T-helper 1 cell (primary cell): ENCODE data around the gene EPB41L4A.
"Not testable (repeated sequence)": the region's sequence is repeated elsewhere in the genome, so short reads cannot be mapped to it uniquely, and the experiment has no call there.

Source experiments
- DNase-seq, 5 donors: peaks; one replicate each; pipeline ENCODE4 v3.0.0-alpha.2; 2012 to 2020

The EPB41L4A gene

GRCh38 chr5:112401924-112402323, 17.2 kb downstream of the EPB41L4A start:
- DNase-seq, result no peak

GRCh38 chr5:112397690-112398089, 21.4 kb downstream of the EPB41L4A start:
- no peak for DNase-seq

GRCh38 chr5:112396430-112396829, 22.6 kb downstream of the EPB41L4A start:
- DNase-seq, result no peak

GRCh38 chr5:112395299-112395698, 23.8 kb downstream of the EPB41L4A start:
- not testable (repeated sequence) for DNase-seq

GRCh38 chr5:112390327-112390726, 28.8 kb downstream of the EPB41L4A start:
- DNase-seq, result no peak

GRCh38 chr5:112388739-112389138, 30.3 kb downstream of the EPB41L4A start:
- DNase-seq, result no peak

GRCh38 chr5:112388074-112388473, 31.0 kb downstream of the EPB41L4A start:
- no peak for DNase-seq

GRCh38 chr5:112386766-112387165, 32.3 kb downstream of the EPB41L4A start:
- no peak for DNase-seq

GRCh38 chr5:112385969-112386368, 33.1 kb downstream of the EPB41L4A start:
- no peak for DNase-seq

GRCh38 chr5:112385566-112385965, 33.5 kb downstream of the EPB41L4A start:
- DNase-seq, result no peak

GRCh38 chr5:112384523-112384922, 34.6 kb downstream of the EPB41L4A start:
- DNase-seq, result no peak

- DNase-seq, result no peak
Observed at GRCh38 chr5:112382886-112383285, 36.2 kb downstream of the EPB41L4A start.

GRCh38 chr5:112381521-112381920, 37.6 kb downstream of the EPB41L4A start:
- no peak for DNase-seq

- DNase-seq, result no peak
Observed at GRCh38 chr5:112379542-112380325, 39.3 kb downstream of the EPB41L4A start.

- DNase-seq, result no peak
Observed at GRCh38 chr5:112374818-112375217, 44.3 kb downstream of the EPB41L4A start.

- no peak for DNase-seq
Observed at GRCh38 chr5:112374356-112374755, 44.7 kb downstream of the EPB41L4A start.

- DNase-seq, result no peak
Observed at GRCh38 chr5:112373885-112374284, 45.2 kb downstream of the EPB41L4A start.

GRCh38 chr5:112372543-112372942, 46.5 kb downstream of the EPB41L4A start:
- DNase-seq, result no peak

- no peak for DNase-seq
Observed at GRCh38 chr5:112371067-112371466, 48.0 kb downstream of the EPB41L4A start.

GRCh38 chr5:112367400-112367799, 51.7 kb downstream of the EPB41L4A start:
- no peak for DNase-seq

- DNase-seq, result no peak
Observed at GRCh38 chr5:112366987-112367386, 52.1 kb downstream of the EPB41L4A start.

- not testable (repeated sequence) for DNase-seq
Observed at GRCh38 chr5:112360740-112361139, 58.3 kb downstream of the EPB41L4A start.

- no peak for DNase-seq
Observed at GRCh38 chr5:112356178-112356956, 62.7 kb downstream of the EPB41L4A start.

- DNase-seq, result no peak
Observed at GRCh38 chr5:112355058-112355685, 63.9 kb downstream of the EPB41L4A start.
